NCI-H345 treated with DMSO at 0.1 percent for 48 hours (cell line): ENCODE results near the gene TOM1L2.
"Not testable (repeated sequence)": the region's sequence is repeated elsewhere in the genome, so short reads cannot be mapped to it uniquely, and the experiment has no call there.

Experiments
- DNase-seq: peaks from one replicate; lab custom pipeline; 2025; ENCODE audit not compliant: unreplicated experiment; lab: John Stamatoyannopoulos, UW

TOM1L2 gene

DNA sequence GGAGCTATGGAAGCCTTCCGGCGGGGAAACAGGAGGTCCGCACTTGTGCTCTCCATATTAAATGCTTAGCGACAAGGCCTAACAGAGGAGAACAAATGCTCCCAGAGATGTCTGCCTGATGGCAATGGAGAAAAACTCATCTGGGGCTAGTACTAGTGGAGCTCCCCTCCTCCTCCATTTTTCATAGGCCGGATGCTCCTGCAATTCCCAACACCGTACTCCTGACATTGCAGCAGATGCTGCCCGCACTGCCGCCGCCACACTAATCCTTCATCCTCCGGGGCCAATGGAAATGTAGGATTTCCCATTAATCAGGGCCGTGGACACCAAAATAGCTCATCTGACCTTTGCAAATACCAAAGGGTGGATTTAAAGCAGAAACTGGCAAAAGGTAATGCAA is 27.5 kb downstream of the TOM1L2 start:
- DNase-seq = no peak

DNA sequence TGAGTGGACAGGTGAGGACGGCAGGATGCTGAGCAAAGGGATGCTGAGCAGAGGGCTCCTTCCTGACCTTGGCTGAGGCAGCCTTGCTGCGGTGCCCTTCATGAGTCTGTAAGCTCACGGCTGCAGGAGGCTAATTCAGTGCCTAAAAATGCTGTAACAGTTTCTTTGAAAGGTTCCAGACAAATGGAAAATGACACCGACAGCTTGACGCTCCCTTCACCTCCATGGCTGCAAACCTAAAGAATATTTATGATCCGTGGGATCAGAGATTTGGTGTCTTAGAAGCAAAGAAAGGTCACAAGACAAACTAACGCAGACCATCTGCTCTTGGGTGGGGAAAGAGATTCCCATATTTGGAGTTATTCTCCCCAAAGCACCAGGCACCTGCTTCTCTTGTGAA is 28.0 kb downstream of the TOM1L2 start:
- DNase-seq = no peak

DNA sequence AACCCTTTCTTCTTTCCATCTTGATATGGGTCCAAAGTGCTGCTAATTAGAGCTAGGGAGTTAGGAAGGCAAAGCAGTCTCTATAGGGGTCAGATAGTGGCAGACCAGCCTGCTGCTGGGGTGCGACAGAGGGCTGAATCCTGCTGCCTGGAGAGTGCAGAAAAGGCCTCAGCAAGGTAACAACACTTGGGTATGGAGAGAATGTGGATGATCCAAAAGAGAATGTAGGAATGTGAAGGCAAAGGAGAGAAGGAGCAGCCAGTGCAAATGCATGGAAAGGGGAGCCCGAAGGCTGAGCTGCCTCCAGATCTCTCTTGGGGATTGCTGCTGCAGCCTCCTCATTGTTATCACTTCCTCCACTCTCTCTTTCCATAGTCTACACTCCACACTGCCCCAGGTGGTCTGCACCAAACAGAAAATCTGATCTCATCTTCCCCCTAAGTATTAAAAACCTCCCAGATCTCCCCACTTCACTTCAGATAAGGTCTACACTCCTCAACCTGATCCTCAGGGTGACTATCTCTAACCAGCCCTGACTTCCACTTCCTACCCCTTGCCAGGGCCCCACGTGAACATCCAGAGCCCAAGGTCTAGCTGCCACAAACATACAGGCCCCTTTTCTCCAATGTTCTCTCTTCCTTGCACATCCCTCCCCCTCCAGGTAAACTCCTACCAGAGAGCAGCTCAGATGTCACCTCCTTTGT is 28.8 kb downstream of the TOM1L2 start:
- DNase-seq = no peak

DNA sequence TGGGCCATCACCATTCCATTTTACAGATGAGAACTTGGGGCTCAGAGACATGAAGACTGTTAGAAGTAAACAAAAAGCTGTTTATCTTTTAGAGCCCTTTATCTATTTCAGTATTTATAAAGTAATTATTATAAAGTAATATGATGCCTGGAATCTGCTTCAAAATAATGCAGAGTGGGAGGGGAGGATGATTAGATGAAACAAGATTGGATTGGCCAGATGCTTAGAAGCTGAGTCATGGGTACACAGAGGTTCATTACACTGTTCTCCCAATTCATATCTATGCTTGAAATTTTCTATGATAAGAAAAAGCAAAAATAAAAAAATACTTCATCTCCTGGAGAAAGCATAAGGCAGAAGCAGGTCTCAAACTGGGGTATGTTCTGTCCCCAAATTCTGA is 29.4 kb downstream of the TOM1L2 start:
- no peak for DNase-seq

DNA sequence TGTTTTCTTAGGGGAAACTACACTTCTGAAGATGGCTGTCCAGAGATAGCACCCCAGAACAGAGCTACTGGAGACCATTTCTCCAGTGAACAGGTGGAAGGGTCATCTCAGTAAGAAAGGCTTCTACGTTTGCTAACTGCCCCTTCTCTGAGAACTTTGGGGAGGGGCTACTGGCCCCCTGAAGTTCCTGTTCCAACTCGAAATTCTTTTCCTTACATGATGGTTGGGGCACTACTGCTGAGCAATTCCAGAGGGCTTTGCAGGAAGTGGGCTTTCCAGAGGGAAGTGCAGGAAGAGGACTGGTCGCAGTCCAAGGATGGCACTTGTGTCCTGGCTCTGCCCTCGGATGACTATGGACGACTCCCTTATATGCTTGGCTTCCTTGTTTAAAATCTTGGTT is 31.2 kb downstream of the TOM1L2 start:
- no peak for DNase-seq

- DNase-seq = no peak
Observed at GRCh38 chr17:17940441-17940911, 31.7 kb downstream of the TOM1L2 start.

DNA sequence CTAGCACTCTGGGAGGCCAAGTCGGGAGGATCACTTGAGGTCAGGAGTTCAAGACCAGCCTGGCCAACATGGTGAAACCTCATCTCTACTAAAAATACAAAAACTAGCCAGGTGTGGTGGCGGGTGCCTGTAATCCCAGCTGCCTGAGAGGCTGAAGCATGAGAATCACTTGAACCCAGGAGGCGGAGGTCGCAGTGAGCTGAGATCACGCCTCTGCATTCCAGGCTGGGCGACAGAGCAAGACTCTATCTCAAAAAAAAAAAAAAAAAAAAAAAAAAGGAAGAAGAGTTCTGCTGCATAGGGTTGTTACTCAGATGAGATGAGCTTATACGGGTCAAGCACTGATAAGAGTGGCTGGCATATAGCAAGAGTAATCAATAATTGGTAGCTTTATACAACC is 32.3 kb downstream of the TOM1L2 start:
- not testable (repeated sequence) for DNase-seq

- no peak for DNase-seq
Observed at GRCh38 chr17:17938388-17939107, 33.7 kb downstream of the TOM1L2 start.

- no peak for DNase-seq
Observed at GRCh38 chr17:17937958-17938357, 34.2 kb downstream of the TOM1L2 start.

DNA sequence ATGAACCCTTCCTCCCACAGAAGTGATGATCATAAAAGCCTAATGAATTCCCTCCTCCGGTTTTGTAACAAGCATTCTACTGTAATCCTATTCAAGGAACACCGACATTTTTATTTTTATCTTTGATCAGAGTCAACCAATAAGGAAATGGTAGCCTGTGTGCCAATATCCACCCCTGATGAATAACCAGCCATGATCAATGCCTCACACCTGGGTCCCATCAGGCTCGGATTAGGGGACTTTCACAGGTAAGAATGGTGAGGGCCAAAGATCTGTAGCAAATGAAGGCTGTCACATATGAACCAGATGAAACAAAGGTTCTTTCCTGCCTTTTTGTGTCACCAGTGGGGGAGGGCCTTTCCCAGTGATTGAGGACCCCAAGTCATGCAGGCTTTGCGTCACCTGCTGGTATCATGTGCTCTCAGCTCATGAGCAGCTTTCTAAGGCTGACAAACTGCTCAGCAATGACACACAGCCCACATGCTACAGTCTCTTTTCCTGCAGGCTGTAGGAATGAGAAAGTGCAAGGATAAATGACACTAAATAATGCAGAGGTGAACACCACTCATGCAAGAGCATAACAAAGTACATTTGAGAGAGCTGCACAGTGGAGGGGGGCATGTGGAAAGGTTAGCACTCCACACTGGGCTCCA is 34.9 kb downstream of the TOM1L2 start:
- no peak for DNase-seq

- no peak for DNase-seq
Observed at GRCh38 chr17:17935321-17936271, 36.6 kb downstream of the TOM1L2 start.

DNA sequence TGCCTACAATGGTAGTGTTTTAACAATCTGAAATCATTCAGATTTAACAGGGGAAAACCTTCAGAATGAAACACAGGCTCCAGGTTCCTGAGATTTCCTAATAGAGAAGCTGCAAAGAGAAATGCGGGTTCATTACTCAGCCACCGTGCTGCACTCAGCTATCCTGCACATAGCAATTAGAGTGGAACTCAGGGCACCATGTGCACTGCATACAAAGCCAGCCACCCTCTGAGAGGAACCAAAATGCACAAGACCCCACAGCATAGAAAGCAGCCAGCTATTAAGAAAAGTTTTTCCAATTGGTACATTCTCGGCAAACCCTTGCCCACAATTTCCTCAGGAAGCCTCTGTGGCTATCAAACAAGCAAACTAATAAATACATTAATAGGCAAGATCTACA is 37.4 kb downstream of the TOM1L2 start:
- no peak for DNase-seq

DNA sequence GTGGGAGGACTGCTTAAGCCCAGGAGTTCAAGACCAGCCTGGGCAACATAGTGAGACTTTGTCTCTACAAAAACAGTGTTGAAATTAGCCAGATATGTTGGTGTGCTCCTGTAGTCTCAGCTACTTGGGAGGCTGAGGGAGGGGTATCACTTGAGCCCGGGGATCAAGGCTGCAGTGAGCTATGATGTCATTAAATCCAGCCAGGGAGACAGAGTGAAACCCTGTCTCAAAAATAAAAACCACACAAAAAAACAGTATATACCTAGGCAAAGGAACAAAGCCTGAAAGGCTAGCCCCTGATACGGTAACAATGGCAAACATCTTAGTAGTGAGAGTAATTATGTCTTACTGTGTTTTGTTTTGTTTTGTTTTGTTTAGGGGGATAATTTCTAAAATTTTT is 38.0 kb downstream of the TOM1L2 start:
- no peak for DNase-seq

DNA sequence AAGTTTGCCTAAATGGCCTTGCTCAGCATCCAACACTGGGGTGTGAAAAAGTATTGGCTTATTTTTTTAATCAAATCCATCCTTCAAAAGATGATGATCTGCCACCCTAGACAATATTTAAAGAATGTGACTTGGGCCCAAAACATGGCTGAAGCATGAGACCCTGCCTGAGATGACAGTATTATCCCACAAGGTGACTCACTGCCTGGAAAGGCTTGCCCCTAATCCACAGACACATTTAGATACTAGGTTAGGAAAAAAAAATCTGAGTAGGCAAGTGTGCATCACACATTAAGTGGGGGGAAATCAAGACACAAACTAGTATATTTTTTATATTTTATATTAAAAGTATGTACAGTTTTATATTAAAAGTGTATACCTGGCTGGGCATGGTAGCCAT is 38.4 kb downstream of the TOM1L2 start:
- no peak for DNase-seq

GRCh38 chr17:17931159-17931558 is 41.0 kb downstream of the TOM1L2 start:
- DNase-seq = no peak

DNA sequence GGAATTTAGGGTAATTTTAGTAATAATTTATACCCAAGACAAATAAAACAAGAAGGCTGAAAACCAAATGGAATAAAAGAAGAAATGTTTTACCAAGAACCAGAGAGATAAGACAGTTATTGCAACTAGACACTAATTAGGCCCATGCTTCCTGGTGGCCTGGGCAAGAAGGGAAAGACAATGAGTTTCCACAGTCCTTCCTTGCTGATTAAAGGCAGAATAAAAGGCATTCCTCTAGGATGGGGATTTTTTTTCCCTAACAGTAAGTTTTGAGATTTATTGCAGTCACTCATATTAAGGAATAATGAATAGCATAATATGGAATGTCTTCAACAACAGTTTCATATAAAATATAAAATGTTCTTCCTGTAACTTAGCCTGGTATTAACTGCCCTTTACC is 41.5 kb downstream of the TOM1L2 start:
- no peak for DNase-seq

DNA sequence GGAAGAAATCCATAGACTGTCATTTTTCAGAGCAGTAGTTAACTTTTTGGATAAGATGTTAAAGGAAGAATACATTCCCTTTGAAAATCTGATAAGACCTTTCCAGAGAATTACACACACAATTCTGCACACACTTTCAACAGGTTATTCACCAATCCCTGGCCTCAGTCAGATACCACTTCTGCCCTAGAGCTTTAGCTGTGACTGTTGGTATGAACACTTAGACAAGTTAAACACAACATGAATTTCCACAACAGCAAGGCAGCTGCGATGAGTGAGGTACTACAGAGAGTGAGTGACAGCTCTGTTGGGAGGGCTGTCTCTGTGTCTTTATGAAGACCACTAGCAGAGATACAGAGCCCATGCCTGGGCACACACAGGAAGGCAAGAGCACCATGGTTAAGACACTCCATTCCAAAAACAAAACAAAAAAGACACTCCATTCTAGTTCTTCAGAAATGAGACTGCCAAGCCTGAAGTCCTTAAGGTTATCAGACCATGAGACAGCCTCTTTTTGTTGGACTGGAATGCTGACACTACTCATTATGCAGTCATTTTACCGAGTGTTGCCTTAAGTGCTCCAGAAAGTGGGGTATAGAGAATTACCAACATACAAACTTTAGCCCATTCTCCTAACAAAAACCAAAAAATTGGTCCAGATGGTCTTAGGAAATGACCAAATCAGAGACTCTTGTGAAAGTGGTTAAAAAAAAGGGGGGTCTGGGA is 42.4 kb downstream of the TOM1L2 start:
- no peak for DNase-seq

DNA sequence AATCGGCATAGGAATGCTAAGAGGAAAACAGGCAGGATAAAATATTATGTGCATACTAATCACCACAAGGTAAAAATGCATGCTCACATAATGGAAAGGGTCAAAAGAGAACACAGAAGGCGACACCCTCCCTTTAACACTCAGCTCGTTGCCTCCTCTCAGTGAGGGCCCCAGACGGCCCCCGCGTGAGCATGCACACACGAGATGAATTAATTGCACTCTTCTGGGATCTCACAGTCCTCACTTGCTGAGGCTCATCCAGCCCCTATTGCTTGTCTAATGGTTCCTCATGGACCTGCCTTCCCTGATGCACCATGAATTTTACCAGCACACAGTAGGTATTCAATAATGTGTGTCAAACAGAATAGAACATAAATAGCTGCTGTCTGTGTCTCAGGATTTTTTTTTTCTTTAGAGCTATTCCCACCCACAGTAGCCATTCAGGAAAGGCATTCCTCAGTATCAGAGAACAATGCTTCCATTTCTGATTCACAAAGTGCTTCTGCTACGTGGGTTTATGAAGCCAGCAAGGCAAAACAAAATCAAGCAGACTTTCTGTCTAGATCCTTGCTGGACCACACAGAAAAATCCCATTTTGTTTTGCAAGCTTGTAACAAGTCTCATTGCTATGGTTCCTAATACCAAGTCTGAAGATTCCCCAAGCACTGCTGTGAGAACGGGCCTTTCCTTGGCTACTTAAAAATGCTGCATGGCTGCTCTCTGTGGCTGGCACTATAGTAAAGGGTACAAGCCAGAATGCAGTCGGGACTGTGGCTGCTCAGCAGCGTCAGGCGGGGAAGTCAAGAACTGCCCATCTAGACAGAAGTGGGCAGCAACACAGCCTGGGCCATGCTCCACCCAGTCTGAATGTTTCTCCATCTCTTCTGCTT is 43.6 kb downstream of the TOM1L2 start:
- DNase-seq = no peak

DNA sequence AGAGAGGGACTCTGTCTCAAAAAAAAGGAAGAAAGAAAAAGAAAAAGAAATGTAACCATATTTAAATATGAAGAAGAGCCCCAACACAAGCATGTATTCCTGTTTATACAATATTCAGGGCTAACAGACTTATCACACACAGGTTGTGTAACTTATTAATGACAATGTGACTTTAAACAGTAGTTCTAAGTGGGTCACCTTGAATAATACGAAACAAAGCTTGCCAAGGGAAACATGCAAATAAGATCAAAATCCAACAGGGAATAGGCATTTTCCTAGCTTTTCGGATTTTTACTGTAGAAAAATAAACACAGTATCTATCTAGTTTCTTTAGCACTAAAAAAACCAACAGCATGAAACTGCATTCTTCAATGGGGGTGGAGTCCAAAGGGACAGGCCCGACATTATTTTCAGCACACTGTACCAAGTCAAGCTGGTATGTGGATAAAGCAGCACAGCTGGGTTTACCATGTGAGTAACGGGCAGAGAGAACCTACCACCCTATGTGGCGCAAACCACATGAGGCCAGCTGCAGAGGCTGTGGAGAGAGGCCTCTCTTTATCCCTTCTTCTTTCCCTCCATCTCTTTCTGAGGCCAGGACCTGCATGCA is 45.3 kb downstream of the TOM1L2 start:
- no peak for DNase-seq
